Suprapubic skin (tissue), 4 donors: ENCODE measurements around the gene PTPRM. TPM values are rescaled to one million over a fixed set of nuclear protein-coding genes. Genes with fewer than 3 reads are reported as not detected.

Experiments used
- DNase-seq, 2 donors: peaks; one replicate each; pipeline ENCODE4 v3.0.0-alpha.2; 2019; ENCODE audit warnings: low spot score in 2 of 2
- H3K27ac ChIP-seq: fragments of 200-600 bp; sonication (generic); one replicate; pipeline ENCODE4 v1.5.1; 2019
- H3K27me3 ChIP-seq: fragments of 200-600 bp; sonication (generic); one replicate; pipeline ENCODE4 v1.5.1; 2019
- H3K36me3 ChIP-seq: fragments of 200-600 bp; sonication (generic); one replicate; pipeline ENCODE4 v1.5.1; 2019
- H3K4me1 ChIP-seq: fragments of 200-600 bp; sonication (generic); one replicate; pipeline ENCODE4 v1.5.1; 2019
- H3K4me3 ChIP-seq: fragments of 200-600 bp; sonication (generic); one replicate; pipeline ENCODE4 v1.5.1; 2019; ENCODE audit warnings: mild to moderate bottlenecking
- H3K9me3 ChIP-seq: fragments of 200-600 bp; sonication (generic); one replicate; pipeline ENCODE4 v1.5.1; 2019
- EP300 ChIP-seq: sonication (generic); formaldehyde crosslinking; IDR thresholded peaks from one replicate; pipeline ENCODE4 v1.6.1; 2017; ENCODE audit warnings: antibody characterized with exemption
- POLR2A ChIP-seq, 2 donors: fragments of 450-650 bp; IDR thresholded peaks; one replicate each; pipeline ENCODE4 v1.6.1; 2017; ENCODE audit warnings: antibody characterized with exemption in 2 of 2, mild to moderate bottlenecking in 2 of 2, moderate library complexity in 2 of 2
- POLR2AphosphoS5 ChIP-seq, 3 donors: sonication (generic); formaldehyde crosslinking; IDR thresholded peaks; one replicate each; pipeline ENCODE4 v1.6.1; 2017; ENCODE audit warnings: antibody characterized with exemption in 3 of 3
- WGBS: methylation state at CpG from one replicate; pipeline ENCODE4 v1.1.5; 2018; 5-methylcytosine and 5-hydroxymethylcytosine counted together
- total RNA-seq, 4 donors: library from RNA; depleted of rRNA; stranded (reverse); fragments of >200 nt; gene quantifications; one replicate each; pipeline ENCODE4 v1.1.0, GENCODE V29; 2016
- TF ChIP-seq, protein P1 (sequence below), 2 donors: fragments of 200-600 bp in 1 of 2; fragments of 450-650 bp in 1 of 2; sonication (generic) in 1 of 2; IDR thresholded peaks; one replicate each; pipeline ENCODE4 v1.5.1; 2016 to 2019; ENCODE audit warnings: antibody characterized with exemption in 2 of 2, mild to moderate bottlenecking in 1 of 2, moderate library complexity in 1 of 2

Gene PTPRM
- total RNA-seq, 4 donors from 2014 or later: 19.8 to 73.7 (median 40.0) TPM

GRCh38 chr18:8197499-8197898 lies 630.4 kb downstream of the PTPRM start:
- no peak overlapping the region for H3K27ac ChIP-seq
- TF ChIP-seq POLR2A (IDR thresholded peaks at IDR 0.05): no peak
- no peaks in the 10 kb centered on the region for H3K36me3 ChIP-seq
- H3K4me1 ChIP-seq: no peaks in the 10 kb centered on the region
- no peak for DNase-seq
- WGBS: 92% methylated on average over 5 of the region's 5 CpGs
- H3K4me3 ChIP-seq: no peak overlapping the region
- no peaks in the 10 kb centered on the region for H3K9me3 ChIP-seq
- no peaks in the 10 kb centered on the region for H3K27me3 ChIP-seq

DNA sequence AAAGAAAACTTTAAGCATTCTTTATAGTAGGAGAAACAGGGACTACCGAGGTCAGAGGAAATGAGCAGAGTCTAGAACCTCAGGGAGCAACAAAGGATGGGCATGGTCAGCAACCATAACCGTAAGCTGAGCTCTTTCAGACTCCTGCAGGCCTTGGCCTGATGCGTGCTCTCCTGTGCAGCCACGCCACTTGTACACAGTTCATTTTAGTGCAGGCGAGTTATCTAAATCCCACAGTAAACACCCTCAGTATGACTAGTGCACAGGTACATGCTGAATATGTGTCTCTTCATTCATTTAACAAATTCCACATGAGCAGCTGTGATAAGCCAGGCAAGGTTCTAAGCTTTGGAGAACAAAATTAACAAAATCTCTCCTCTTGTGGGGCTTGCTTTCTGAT lies 640.9 kb downstream of the PTPRM start:
- no peak for TF ChIP-seq EP300
- no peak for TF ChIP-seq POLR2A (IDR thresholded peaks at IDR 0.05)
- no peak for TF ChIP-seq POLR2AphosphoS5 (IDR thresholded peaks at IDR 0.05)
- TF ChIP-seq, protein P1, sequence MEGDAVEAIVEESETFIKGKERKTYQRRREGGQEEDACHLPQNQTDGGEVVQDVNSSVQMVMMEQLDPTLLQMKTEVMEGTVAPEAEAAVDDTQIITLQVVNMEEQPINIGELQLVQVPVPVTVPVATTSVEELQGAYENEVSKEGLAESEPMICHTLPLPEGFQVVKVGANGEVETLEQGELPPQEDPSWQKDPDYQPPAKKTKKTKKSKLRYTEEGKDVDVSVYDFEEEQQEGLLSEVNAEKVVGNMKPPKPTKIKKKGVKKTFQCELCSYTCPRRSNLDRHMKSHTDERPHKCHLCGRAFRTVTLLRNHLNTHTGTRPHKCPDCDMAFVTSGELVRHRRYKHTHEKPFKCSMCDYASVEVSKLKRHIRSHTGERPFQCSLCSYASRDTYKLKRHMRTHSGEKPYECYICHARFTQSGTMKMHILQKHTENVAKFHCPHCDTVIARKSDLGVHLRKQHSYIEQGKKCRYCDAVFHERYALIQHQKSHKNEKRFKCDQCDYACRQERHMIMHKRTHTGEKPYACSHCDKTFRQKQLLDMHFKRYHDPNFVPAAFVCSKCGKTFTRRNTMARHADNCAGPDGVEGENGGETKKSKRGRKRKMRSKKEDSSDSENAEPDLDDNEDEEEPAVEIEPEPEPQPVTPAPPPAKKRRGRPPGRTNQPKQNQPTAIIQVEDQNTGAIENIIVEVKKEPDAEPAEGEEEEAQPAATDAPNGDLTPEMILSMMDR (IDR thresholded peaks at IDR 0.05): no peak
- no peaks in the 10 kb centered on the region for H3K36me3 ChIP-seq
- WGBS: 94% methylated on average over 5 of the region's 5 CpGs
- no peak for DNase-seq
- no peaks in the 10 kb centered on the region for H3K4me1 ChIP-seq
- H3K4me3 ChIP-seq: no peak overlapping the region
- H3K27me3 ChIP-seq: no peaks in the 10 kb centered on the region
- H3K9me3 ChIP-seq: no peaks in the 10 kb centered on the region
- H3K27ac ChIP-seq: no peak overlapping the region

DNA sequence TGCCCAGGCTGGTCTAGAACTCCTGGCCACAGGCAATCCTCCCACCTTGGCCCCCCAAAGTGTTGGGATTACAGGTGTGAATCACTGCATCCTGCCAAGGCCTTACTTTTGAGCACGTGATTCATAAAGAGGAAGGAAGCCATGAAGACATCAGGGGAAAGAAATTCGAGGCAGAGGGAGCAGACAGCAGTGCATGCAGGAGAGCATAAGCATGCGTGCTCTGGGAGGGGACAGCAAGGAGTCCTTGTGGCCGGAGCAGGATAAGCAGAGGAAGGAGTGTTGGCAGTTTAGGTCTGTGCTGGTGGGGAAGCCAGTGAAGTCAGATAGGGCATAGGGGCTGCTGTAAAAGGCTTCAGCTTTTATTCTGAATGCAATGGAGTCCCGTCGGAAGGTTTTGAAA lies 641.6 kb downstream of the PTPRM start:
- no peak for DNase-seq
- Histone ChIP-seq H3K4me3 (no peak overlapping the region), H3K36me3 (no peaks in the 10 kb centered on the region), H3K9me3 (no peaks in the 10 kb centered on the region), H3K27me3 (no peaks in the 10 kb centered on the region), H3K27ac (no peak overlapping the region), H3K4me1 (no peaks in the 10 kb centered on the region)
- no peak for TF ChIP-seq EP300
- 70% methylated on average over 6 of the region's 6 CpGs for WGBS

GRCh38 chr18:8212896-8213780 lies 646.0 kb downstream of the PTPRM start:
- Histone ChIP-seq H3K9me3 (no peaks in the 10 kb centered on the region), H3K27me3 (no peaks in the 10 kb centered on the region), H3K27ac (no peak overlapping the region), H3K4me3 (no peak overlapping the region), H3K4me1 (no peaks in the 10 kb centered on the region), H3K36me3 (no peaks in the 10 kb centered on the region)
- WGBS: 81% methylated on average over 8 of the region's 8 CpGs
- TF ChIP-seq, protein P1 (IDR thresholded peaks at IDR 0.05): no peak
- TF ChIP-seq POLR2A (IDR thresholded peaks at IDR 0.05): no peak
- TF ChIP-seq EP300: no peak
- TF ChIP-seq POLR2AphosphoS5 (IDR thresholded peaks at IDR 0.05): no peak
- DNase-seq: no peak

- H3K27ac ChIP-seq: no peak overlapping the region
- H3K27me3 ChIP-seq: no peaks in the 10 kb centered on the region
- no peak for DNase-seq
- H3K4me3 ChIP-seq: no peak overlapping the region
- H3K9me3 ChIP-seq: no peaks in the 10 kb centered on the region
- TF ChIP-seq POLR2A (IDR thresholded peaks at IDR 0.05) (no peak), EP300 (no peak)
- 90% methylated on average over 2 of the region's 2 CpGs for WGBS
- no peaks in the 10 kb centered on the region for H3K36me3 ChIP-seq
- H3K4me1 ChIP-seq: no peaks in the 10 kb centered on the region
Measured at GRCh38 chr18:8215741-8216140, 648.6 kb downstream of the PTPRM start.

DNA sequence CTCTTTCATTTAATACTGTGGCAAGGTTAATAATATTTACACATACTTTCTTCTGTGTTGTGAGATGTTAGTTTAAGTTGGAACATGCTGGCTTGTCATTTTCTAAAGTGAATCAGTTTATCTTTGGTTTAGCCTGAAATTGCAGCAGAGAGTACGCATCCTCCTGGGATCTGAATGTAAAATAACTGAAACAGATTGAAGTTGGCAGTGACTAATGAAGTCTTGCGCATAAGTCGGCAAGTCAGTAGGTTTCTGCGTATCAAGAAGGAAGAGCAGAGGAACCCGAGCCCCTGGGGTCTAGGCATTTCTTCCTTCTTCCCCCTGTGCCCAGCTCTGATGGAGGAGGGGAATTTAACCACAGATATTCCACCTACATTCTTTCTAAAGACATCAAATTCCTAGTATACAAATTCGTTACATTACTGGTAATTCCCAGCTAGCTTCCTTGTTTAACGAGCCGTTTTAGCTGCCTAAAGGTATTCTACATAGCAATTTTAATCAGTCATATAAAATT lies 650.0 kb downstream of the PTPRM start:
- Histone ChIP-seq H3K4me3 (no peak overlapping the region), H3K27ac (no peak overlapping the region), H3K4me1 (no peaks in the 10 kb centered on the region), H3K36me3 (no peaks in the 10 kb centered on the region), H3K27me3 (no peaks in the 10 kb centered on the region), H3K9me3 (no peaks in the 10 kb centered on the region)
- 73% methylated on average over 8 of the region's 8 CpGs for WGBS
- no peak for TF ChIP-seq EP300
- no peak for TF ChIP-seq POLR2AphosphoS5 (IDR thresholded peaks at IDR 0.05)
- TF ChIP-seq, protein P1 (IDR thresholded peaks at IDR 0.05): no peak
- TF ChIP-seq POLR2A (IDR thresholded peaks at IDR 0.05): no peak
- DNase-seq: no peak
